Naive thymus-derived CD4-positive, alpha-beta T cell (primary cell): ENCODE data around the gene FNIP2. TPM values are rescaled to one million over a fixed set of nuclear protein-coding genes. Genes with fewer than 3 reads are reported as not detected.
"Not testable (repeated sequence)": the region's sequence is repeated elsewhere in the genome, so short reads cannot be mapped to it uniquely, and the experiment has no call there.

Source experiments
- ATAC-seq: fragments of 150-1000 bp; cut with Tn5 transposase; 2 replicates; pipeline ENCODE4 v1.10.0; 2021; ENCODE audit warnings: mild to moderate bottlenecking, moderate library complexity
- CTCF ChIA-PET: fragments of 350-600 bp; sonication (Branson Sonifier 250); formaldehyde crosslinking; loops from one replicate; lab custom pipeline; 2021; ENCODE audit warnings: antibody characterized with exemption; lab: Charles Lee
- POLR2A ChIA-PET: fragments of 350-600 bp; sonication (Branson Sonifier 250); formaldehyde crosslinking; loops from one replicate; lab custom pipeline; 2021; ENCODE audit warnings: antibody characterized with exemption, inconsistent platforms; lab: Charles Lee
- DNase-seq, 9 donors: peaks; one replicate each; pipeline versions ENCODE4 v3.0.0 to v3.0.0-alpha.2; 2020 to 2022; ENCODE audit warnings: mixed read lengths in 1 of 9
- H3K27ac ChIP-seq: one replicate; pipeline ENCODE4 v1.7.0; 2013; ENCODE audit warnings: mild to moderate bottlenecking, low read depth, low read length, moderate library complexity
- H3K27me3 ChIP-seq, 2 donors: one replicate each; pipeline ENCODE4 v1.7.0; 2013; ENCODE audit warnings: low read length in 2 of 2, mild to moderate bottlenecking in 2 of 2, moderate library complexity in 2 of 2; ENCODE audit not compliant: control insufficient read depth in 2 of 2, insufficient read depth in 2 of 2
- H3K36me3 ChIP-seq, 3 experiments: 1 replicate in 2 of 3; 2 replicates in 1 of 3; pipeline ENCODE4 v1.7.0; 2013; ENCODE audit warnings: low read length in 3 of 3, mild to moderate bottlenecking in 3 of 3, moderate library complexity in 1 of 3; ENCODE audit not compliant: insufficient read depth in 3 of 3, control insufficient read depth in 2 of 3
- H3K4me1 ChIP-seq, 2 donors: one replicate each; pipeline ENCODE4 v1.7.0; 2013; ENCODE audit warnings: low read length in 2 of 2, mild to moderate bottlenecking in 2 of 2, moderate library complexity in 1 of 2; ENCODE audit not compliant: control insufficient read depth in 2 of 2, insufficient read depth in 2 of 2
- H3K4me3 ChIP-seq: 2 replicates; pipeline ENCODE4 v1.7.0; 2013; ENCODE audit warnings: mild to moderate bottlenecking, low read length
- H3K9me3 ChIP-seq, 3 experiments: 1 replicate in 2 of 3; 2 replicates in 1 of 3; pipeline ENCODE4 v1.7.0; 2013; ENCODE audit warnings: low read length in 3 of 3; ENCODE audit not compliant: control insufficient read depth in 2 of 3
- H3K27ac Mint-ChIP-seq, 9 donors: one replicate each; pipeline ENCODE4 v1.8.0; 2020 to 2022; ENCODE audit warnings: mixed read lengths in 9 of 9, mild to moderate bottlenecking in 8 of 9, moderate library complexity in 5 of 9, inconsistent platforms in 2 of 9
- H3K27me3 Mint-ChIP-seq, 5 donors: one replicate each; pipeline ENCODE4 v1.8.0; 2021 to 2022; ENCODE audit warnings: mixed read lengths in 5 of 5, mild to moderate bottlenecking in 1 of 5
- H3K36me3 Mint-ChIP-seq, 5 donors: one replicate each; pipeline ENCODE4 v1.8.0; 2020 to 2022; ENCODE audit warnings: mixed read lengths in 5 of 5, mild to moderate bottlenecking in 3 of 5, inconsistent platforms in 1 of 5
- H3K4me1 Mint-ChIP-seq, 7 donors: one replicate each; pipeline ENCODE4 v1.8.0; 2020 to 2022; ENCODE audit warnings: mixed read lengths in 7 of 7, mild to moderate bottlenecking in 3 of 7, inconsistent platforms in 1 of 7
- H3K4me3 Mint-ChIP-seq, 10 donors: one replicate each; pipeline ENCODE4 v1.8.0; 2020 to 2022; ENCODE audit warnings: mild to moderate bottlenecking in 10 of 10, mixed read lengths in 10 of 10, moderate library complexity in 6 of 10, inconsistent platforms in 2 of 10
- H3K9me3 Mint-ChIP-seq, 11 donors: one replicate each; pipeline ENCODE4 v1.8.0; 2020 to 2022; ENCODE audit warnings: mixed read lengths in 11 of 11, mild to moderate bottlenecking in 4 of 11, inconsistent platforms in 1 of 11, moderate library complexity in 1 of 11
- intact Hi-C, 2 donors: fragments of 100-400 bp; cut with micrococcal nuclease; formaldehyde crosslinking; loops; one replicate each; pipeline ENCODE4 v1.15.1; 2023
- polyA plus RNA-seq, 2 donors: library from polyadenylated mRNA; unstranded; fragments of 300-500 nt; fragmentation: Illumina TruSeq; gene quantifications; one replicate each; pipeline ENCODE4 v1.2.3, GENCODE V29; 2021
- total RNA-seq, 6 experiments: library from RNA in 5 of 6; stranded (reverse) in 5 of 6; gene quantifications; 1 replicate in 5 of 6; 2 replicates in 1 of 6; pipeline ENCODE4 v1.2.3 and lab custom pipeline; 2021 to 2026

Gene FNIP2
- total and polyA plus RNA-seq, 7 experiments from 2014 or later = 2.3 to 19.5 (median 10.4) TPM

DNA sequence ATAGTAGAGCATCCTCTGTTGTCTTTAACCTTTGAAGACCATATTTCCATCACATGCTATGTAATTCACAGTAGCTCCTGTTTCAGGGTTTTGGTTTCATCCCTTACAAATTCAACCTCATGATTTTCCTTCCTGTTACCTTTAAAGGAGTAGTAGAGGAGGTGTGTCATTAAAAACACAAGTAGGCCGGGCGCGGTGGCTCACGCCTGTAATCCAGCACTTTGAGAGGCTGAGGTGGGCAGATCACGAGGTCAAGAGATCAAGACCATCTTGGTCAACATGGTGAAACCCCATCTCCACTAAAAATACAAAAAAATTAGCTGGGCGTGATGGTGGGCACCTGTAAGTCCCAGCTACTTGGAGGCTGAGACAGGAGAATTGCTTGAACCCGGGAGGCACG, 59.3 kb downstream of the FNIP2 start:
- H3K4me3 ChIP-seq, H3K27ac ChIP-seq, ATAC-seq, POLR2A ChIA-PET, DNase-seq, H3K27ac Mint-ChIP-seq, H3K9me3 Mint-ChIP-seq, intact Hi-C loops, H3K9me3 ChIP-seq, H3K36me3 ChIP-seq, H3K27me3 ChIP-seq, H3K27me3 Mint-ChIP-seq, H3K4me3 Mint-ChIP-seq: not testable (repeated sequence)
- H3K4me1 Mint-ChIP-seq = peaks cover 20 to 59% (median 37%) of the 10 kb centered on the region in 7 donors
- peaks cover 5 to 40% (median 35%) of the 10 kb centered on the region in 5 donors for H3K36me3 Mint-ChIP-seq
- peaks cover 0 to 24% of the 10 kb centered on the region in 2 donors for H3K4me1 ChIP-seq
- CTCF ChIA-PET = interaction anchor here (1.4 kb wide), 1 partner anchor 22 kb away, joined by 4 read pairs; no protein-coding TSS in a partner anchor

DNA sequence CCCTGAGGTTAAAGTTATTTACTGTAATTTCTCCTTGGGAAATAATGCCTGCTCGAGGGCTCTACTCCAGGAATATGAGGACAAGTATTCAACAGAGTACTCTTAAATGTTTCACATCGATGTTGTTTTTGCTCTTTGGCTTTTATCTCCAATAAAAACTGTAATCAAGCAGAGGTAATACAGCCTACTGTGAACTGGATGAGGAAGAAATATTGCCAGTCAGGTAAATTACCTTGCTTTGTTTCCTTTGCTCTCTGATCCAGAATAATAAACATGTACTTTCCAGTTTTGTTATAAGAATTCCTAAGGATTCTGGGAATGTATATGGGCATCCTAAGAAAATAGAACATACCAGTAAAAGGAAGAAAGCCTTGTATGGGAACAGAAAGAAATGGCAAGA, 60.4 kb downstream of the FNIP2 start:
- peaks cover 14 to 51% (median 45%) of the 10 kb centered on the region in 5 donors for H3K36me3 Mint-ChIP-seq
- intact Hi-C loops = no loop called here
- CTCF ChIA-PET = no interaction called here

DNA sequence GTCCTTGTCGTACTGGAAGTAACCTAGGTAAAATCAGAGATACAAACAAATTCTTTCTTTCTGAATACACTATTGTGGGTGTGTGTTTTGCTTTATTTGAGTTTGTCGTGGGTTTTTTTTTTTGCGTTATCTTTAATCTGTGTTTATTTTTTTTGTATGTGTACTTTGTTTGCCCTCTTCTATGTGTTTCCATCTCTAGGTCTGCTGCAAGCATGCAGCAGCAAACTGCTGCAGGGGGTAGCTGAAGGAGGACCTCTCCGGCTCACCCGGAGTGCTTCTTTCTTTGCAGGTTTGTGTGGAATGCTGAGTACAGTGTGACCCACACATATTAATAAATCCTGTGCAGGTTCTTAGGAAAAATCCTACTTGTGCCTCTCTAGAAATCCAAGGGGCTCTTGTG, 64.8 kb downstream of the FNIP2 start:
- Mint-ChIP-seq H3K4me3 (no peak overlapping the region), H3K9me3 (no peaks in the 10 kb centered on the region), H3K27ac (no peak overlapping the region), H3K27me3 (no peaks in the 10 kb centered on the region), H3K4me1 (peaks cover 0 to 22% (median 0%) of the 10 kb centered on the region in 7 donors), H3K36me3 (peaks cover 19 to 70% (median 54%) of the 10 kb centered on the region in 5 donors)
- H3K4me1 ChIP-seq = no peaks in the 10 kb centered on the region
- H3K4me3 ChIP-seq = no peak overlapping the region
- H3K9me3 ChIP-seq = no peaks in the 10 kb centered on the region
- ChIA-PET POLR2A (no interaction called here), CTCF (no interaction called here)
- ATAC-seq (no peak), DNase-seq (no peak)
- H3K27ac ChIP-seq = no peak overlapping the region
- H3K36me3 ChIP-seq = peaks cover 0 to 7% (median 0%) of the 10 kb centered on the region in 3 experiments
- no peaks in the 10 kb centered on the region for H3K27me3 ChIP-seq
- intact Hi-C loops = no loop called here

More for the DNA sequence above, 60.4 kb downstream of the FNIP2 start:
- no peaks in the 10 kb centered on the region for H3K9me3 Mint-ChIP-seq
- no peak overlapping the region for H3K27ac Mint-ChIP-seq
- peaks cover 0 to 24% of the 10 kb centered on the region in 2 donors for H3K4me1 ChIP-seq
- no peaks in the 10 kb centered on the region for H3K27me3 Mint-ChIP-seq
- no peaks in the 10 kb centered on the region for H3K27me3 ChIP-seq
- H3K36me3 ChIP-seq = peaks cover 0 to 3% (median 0%) of the 10 kb centered on the region in 3 experiments
- no peaks in the 10 kb centered on the region for H3K9me3 ChIP-seq
- H3K4me1 Mint-ChIP-seq = peaks cover 20 to 49% (median 36%) of the 10 kb centered on the region in 7 donors
- DNase-seq (no peak), ATAC-seq (no peak)
- no peak overlapping the region for H3K27ac ChIP-seq
- POLR2A ChIA-PET = no interaction called here
- no peak overlapping the region for H3K4me3 ChIP-seq
- no peak overlapping the region for H3K4me3 Mint-ChIP-seq

DNA sequence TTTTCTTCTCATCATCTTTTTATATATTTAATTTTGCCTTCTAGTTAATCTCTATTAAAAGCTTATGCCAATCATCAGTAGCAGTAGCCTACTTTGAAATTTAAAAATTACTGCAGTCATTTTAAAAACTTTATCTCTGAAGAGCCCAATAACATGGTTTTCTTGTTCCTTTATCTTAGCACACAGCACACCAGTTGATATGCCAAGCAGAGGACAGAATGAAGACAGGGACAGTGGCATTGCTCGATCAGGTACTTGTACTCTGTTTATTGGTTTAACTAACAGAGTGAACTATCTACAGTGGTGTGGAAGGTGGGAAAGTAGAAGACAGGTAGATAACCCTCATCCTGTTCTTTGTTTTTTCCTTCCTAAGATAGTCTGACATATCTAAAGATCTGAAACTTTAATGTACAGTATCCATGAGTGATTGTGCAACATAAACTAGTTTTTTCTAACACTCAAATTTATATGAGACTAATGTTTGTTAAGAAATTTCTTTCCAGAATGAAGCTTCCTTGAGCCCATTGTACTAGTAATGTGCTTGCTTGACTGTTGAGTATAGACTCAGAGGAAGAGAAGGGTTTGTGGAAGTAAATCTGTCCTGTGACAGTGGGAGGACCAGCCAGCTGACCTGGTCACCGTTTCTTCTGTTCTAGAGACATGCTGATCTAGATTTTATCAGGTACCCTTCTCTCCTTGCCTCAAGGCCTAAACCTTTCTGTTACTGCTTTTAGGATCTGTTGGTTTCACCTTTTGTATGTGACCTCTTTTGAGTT, 66.6 kb downstream of the FNIP2 start:
- Histone ChIP-seq H3K27ac (no peak overlapping the region), H3K9me3 (no peaks in the 10 kb centered on the region), H3K4me3 (no peak overlapping the region), H3K36me3 (peaks cover 0 to 7% (median 0%) of the 10 kb centered on the region in 3 experiments), H3K27me3 (no peaks in the 10 kb centered on the region), H3K4me1 (no peaks in the 10 kb centered on the region)
- H3K36me3 Mint-ChIP-seq = peaks cover 19 to 67% (median 46%) of the 10 kb centered on the region in 5 donors
- intact Hi-C loops = no loop called here
- no peaks in the 10 kb centered on the region for H3K27me3 Mint-ChIP-seq
- no peak for DNase-seq
- ChIA-PET POLR2A (no interaction called here), CTCF (interaction anchor here (0.6 kb wide), 1 partner anchor 321 kb away, joined by 5 read pairs; no protein-coding TSS in a partner anchor)
- peak overlapping the region in 1 of 9 donors; percentile 14 for H3K27ac Mint-ChIP-seq
- no peak for ATAC-seq
- no peak overlapping the region for H3K4me3 Mint-ChIP-seq
- no peaks in the 10 kb centered on the region for H3K9me3 Mint-ChIP-seq
- peaks cover 0 to 15% (median 0%) of the 10 kb centered on the region in 7 donors for H3K4me1 Mint-ChIP-seq

DNA sequence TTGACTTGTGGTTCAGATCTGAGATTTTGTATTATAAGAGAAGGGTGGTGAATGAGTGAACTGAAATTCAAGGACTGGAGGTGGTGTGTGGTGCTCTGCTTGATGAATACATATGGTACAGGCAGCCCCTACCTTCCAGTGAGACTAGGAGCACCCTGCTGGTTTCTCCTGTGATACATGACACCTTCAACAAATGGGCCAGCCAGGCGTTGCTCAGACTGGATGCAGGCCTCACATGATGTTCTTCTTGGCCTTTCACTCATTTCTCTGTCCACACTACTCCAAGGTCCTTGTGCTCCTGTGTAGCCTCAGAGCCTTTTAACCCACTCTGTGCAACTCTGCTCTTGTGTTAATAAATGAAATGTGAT, 67.2 kb downstream of the FNIP2 start:
- Histone ChIP-seq H3K27ac (no peak overlapping the region), H3K9me3 (no peaks in the 10 kb centered on the region), H3K27me3 (no peaks in the 10 kb centered on the region), H3K36me3 (peaks cover 0 to 7% (median 0%) of the 10 kb centered on the region in 3 experiments), H3K4me1 (no peaks in the 10 kb centered on the region), H3K4me3 (no peak overlapping the region)
- ATAC-seq = no peak
- ChIA-PET CTCF (interaction anchor here (0.6 kb wide), 1 partner anchor 320 kb away, joined by 5 read pairs; no protein-coding TSS in a partner anchor), POLR2A (no interaction called here)
- Mint-ChIP-seq H3K36me3 (peaks cover 21 to 64% (median 40%) of the 10 kb centered on the region in 5 donors), H3K4me1 (peaks cover 0 to 14% (median 0%) of the 10 kb centered on the region in 7 donors), H3K9me3 (no peaks in the 10 kb centered on the region), H3K27ac (no peak overlapping the region), H3K4me3 (no peak overlapping the region), H3K27me3 (no peaks in the 10 kb centered on the region)
- intact Hi-C loops = no loop called here
- no peak for DNase-seq

DNA sequence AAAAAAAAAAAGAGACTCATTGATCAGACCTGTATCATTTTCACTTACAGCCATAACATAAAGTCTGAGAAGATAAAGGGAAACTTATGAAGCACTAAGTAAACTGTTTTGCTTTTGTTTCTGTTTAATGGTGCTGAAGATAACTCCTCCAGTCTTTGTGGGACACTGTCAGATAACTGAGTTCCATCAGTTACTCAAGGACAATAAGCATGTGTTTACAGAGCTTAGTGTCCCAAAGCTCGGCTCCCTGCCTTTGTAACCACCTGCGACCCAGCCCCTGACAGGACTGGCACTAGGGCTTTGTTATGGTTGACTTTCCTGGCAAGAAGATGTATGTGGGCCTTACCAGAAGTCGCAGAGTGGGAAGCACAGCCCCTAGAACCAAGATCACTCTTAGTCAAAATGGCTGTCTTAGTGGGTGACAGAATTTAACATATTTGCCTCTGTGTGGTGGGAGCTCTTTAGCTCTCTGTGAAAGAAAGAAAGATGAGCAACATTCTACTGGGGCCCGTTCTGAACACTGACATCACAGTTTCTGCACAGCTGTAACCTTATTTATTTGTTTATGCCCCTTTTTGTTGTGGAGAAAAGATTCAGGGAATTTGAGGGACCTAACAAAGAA, 68.1 kb downstream of the FNIP2 start:
- no peak overlapping the region for H3K4me3 ChIP-seq
- CTCF ChIA-PET = no interaction called here
- no peaks in the 10 kb centered on the region for H3K4me1 ChIP-seq
- H3K4me3 Mint-ChIP-seq = no peak overlapping the region
- no peak overlapping the region for H3K27ac ChIP-seq
- H3K9me3 ChIP-seq = no peaks in the 10 kb centered on the region
- H3K27me3 ChIP-seq = no peaks in the 10 kb centered on the region
- ATAC-seq (no peak), DNase-seq (no peak)
- peaks cover 0 to 12% (median 0%) of the 10 kb centered on the region in 7 donors for H3K4me1 Mint-ChIP-seq
- no peaks in the 10 kb centered on the region for H3K9me3 Mint-ChIP-seq
- peaks cover 23 to 66% (median 32%) of the 10 kb centered on the region in 5 donors for H3K36me3 Mint-ChIP-seq
- no peak overlapping the region for H3K27ac Mint-ChIP-seq
- intact Hi-C loops = no loop called here
- POLR2A ChIA-PET = no interaction called here
- peaks cover 0 to 7% (median 3%) of the 10 kb centered on the region in 3 experiments for H3K36me3 ChIP-seq
- no peaks in the 10 kb centered on the region for H3K27me3 Mint-ChIP-seq
